KMS-11 (cell line): ENCODE results near the gene HLA-DQB1.
A peak's percentile ranks its signal among the peaks of the same experiment; 100 is the strongest.

Experiments used
- H2AFZ ChIP-seq: fragments of 200-600 bp; sonication (generic); 2 replicates; pipeline ENCODE4 v1.6.1; 2016; ENCODE audit warnings: antibody characterized with exemption, mixed run types, low read depth
- H3K27ac ChIP-seq: fragments of 200-600 bp; sonication (generic); 2 replicates; pipeline ENCODE4 v1.6.1; 2016; ENCODE audit warnings: mild to moderate bottlenecking, mixed run types
- H3K27me3 ChIP-seq: fragments of 200-600 bp; sonication (generic); 2 replicates; pipeline ENCODE4 v1.6.1; 2017; ENCODE audit warnings: mild to moderate bottlenecking, low read depth, mixed run types, moderate library complexity; ENCODE audit not compliant: insufficient read depth
- H3K36me3 ChIP-seq: fragments of 200-600 bp; sonication (generic); 2 replicates; pipeline ENCODE4 v1.6.1; 2017; ENCODE audit warnings: mild to moderate bottlenecking, mixed run types; ENCODE audit not compliant: insufficient read depth
- H3K4me1 ChIP-seq: fragments of 200-600 bp; sonication (generic); 2 replicates; pipeline ENCODE4 v1.6.1; 2016; ENCODE audit warnings: mild to moderate bottlenecking, low read depth, mixed run types; ENCODE audit not compliant: poor library complexity, severe bottlenecking
- H3K4me2 ChIP-seq: fragments of 200-600 bp; sonication (generic); 2 replicates; pipeline ENCODE4 v1.7.0; 2016; ENCODE audit warnings: mild to moderate bottlenecking, mixed run types
- H3K4me3 ChIP-seq: fragments of 200-600 bp; sonication (generic); IDR thresholded peaks from 2 replicates; pipeline ENCODE4 v1.6.1; 2017; ENCODE audit warnings: low read depth, low read length, mixed read lengths; ENCODE audit not compliant: insufficient read depth
- H3K79me2 ChIP-seq: fragments of 200-600 bp; sonication (generic); 2 replicates; pipeline ENCODE4 v1.6.1; 2016; ENCODE audit warnings: low read depth, mixed run types; ENCODE audit not compliant: insufficient read depth
- H3K9ac ChIP-seq: fragments of 200-600 bp; sonication (generic); 2 replicates; pipeline ENCODE4 v1.6.1; 2016; ENCODE audit warnings: mild to moderate bottlenecking, mixed run types
- H4K20me1 ChIP-seq: fragments of 200-600 bp; sonication (generic); 2 replicates; pipeline ENCODE4 v1.6.1; 2016; ENCODE audit warnings: mild to moderate bottlenecking, mixed run types; ENCODE audit not compliant: insufficient read depth
- TF ChIP-seq, protein P1 (sequence below): fragments of 200-600 bp; sonication (generic); conservative IDR thresholded peaks from 2 replicates; pipeline ENCODE4 v1.6.1; 2017; ENCODE audit warnings: low read depth, mild to moderate bottlenecking, antibody characterized with exemption, low read length, moderate library complexity, mixed read lengths

The HLA-DQB1 gene

DNA sequence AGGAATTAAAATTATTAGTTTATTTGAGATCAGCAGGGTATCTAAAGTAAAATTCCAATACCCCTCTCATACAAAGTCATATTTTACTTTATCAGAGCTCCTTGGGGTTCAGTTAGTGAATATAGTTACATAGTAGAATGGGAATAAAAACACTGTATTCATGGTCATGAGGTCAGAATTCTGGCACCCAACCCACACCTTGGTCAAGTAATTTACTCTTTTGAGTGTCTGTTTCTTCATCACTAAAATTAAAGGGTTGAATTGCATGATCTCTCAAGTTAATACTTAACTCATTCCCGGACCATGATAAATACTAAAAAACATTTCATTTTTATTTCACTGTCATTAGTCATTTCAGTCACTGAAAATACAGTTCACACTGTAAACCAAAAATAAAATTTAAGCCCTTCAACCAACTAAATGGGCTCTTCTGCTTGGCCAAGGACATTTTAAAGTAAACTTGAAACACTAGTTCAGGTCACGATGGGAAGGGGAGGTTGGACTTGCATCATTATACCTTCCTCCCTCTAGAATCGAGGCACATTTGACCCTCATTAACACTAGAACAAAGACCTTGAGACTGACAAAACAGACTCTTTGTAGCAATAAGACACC is 55.7 kb downstream of the HLA-DQB1 start:
- peak overlapping the region; percentile 94 for H3K27ac ChIP-seq
- H3K79me2 ChIP-seq = no peaks in the 10 kb centered on the region

DNA sequence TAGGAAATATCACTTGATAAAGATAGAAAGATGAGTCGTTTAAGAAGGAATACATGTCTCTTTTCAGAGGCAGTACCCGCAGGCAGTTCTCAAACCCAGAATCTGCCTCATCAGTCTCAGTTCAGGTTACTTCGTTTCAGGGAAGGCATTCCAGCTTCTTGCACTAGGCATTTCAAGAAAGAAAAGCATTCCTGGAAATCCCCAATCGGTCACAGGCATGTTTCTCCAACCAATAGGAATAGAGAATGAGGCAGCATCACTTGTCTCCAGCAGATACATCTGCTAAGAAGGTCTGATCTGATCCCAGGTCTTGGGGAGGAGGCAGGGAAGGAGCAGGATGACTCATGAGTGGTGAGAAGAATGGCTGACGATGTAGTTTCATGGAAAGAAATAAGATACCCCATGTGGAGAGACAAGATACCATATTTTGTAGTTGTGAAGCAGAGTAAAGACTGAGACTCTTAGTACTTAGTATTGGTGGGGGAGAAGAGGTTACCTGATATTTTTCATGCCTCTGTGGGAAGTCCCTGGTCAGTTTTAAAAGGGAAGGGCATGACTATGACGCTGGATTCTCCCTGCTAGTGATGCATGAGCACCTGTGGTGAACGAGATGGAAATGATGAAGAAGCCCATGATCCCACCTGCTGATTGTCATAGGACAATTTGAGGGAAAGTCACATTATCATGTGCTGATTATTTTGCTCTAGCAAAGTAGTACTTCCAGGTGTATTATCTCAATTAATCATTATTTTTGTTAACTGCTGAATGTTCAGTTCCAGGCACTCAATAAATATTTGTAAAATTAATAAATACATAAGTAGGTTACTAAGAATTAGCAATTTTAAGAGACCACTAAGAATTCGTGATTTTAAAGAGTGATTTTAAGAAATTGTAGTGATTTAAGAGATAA is 56.5 kb downstream of the HLA-DQB1 start:
- Histone ChIP-seq H3K27ac (peak overlapping the region; percentile 94), H3K36me3 (no peaks in the 10 kb centered on the region), H3K9ac (peak overlapping the region; percentile 71), H3K4me1 (peaks cover 23% of the 10 kb centered on the region), H3K79me2 (no peaks in the 10 kb centered on the region), H3K27me3 (no peaks in the 10 kb centered on the region), H4K20me1 (no peaks in the 10 kb centered on the region), H3K4me2 (peak overlapping the region; percentile 62), H2AFZ (peak overlapping the region; percentile 26; the same call in 1 of the 2 replicates), H3K4me3 (no peak overlapping the region)
- TF ChIP-seq, protein P1, sequence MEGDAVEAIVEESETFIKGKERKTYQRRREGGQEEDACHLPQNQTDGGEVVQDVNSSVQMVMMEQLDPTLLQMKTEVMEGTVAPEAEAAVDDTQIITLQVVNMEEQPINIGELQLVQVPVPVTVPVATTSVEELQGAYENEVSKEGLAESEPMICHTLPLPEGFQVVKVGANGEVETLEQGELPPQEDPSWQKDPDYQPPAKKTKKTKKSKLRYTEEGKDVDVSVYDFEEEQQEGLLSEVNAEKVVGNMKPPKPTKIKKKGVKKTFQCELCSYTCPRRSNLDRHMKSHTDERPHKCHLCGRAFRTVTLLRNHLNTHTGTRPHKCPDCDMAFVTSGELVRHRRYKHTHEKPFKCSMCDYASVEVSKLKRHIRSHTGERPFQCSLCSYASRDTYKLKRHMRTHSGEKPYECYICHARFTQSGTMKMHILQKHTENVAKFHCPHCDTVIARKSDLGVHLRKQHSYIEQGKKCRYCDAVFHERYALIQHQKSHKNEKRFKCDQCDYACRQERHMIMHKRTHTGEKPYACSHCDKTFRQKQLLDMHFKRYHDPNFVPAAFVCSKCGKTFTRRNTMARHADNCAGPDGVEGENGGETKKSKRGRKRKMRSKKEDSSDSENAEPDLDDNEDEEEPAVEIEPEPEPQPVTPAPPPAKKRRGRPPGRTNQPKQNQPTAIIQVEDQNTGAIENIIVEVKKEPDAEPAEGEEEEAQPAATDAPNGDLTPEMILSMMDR = no peak

More for the DNA sequence above, 55.7 kb downstream of the HLA-DQB1 start:
- no peaks in the 10 kb centered on the region for H4K20me1 ChIP-seq
- H3K4me1 ChIP-seq = peaks cover 23% of the 10 kb centered on the region
- H3K36me3 ChIP-seq = no peaks in the 10 kb centered on the region
- H3K27me3 ChIP-seq = no peaks in the 10 kb centered on the region
- TF ChIP-seq, protein P1 = no peak
- H3K4me3 ChIP-seq = no peak overlapping the region
- H3K4me2 ChIP-seq = peak overlapping the region; percentile 62
- no peak overlapping the region for H2AFZ ChIP-seq
- peak overlapping the region; percentile 71 for H3K9ac ChIP-seq
